Mononuclear cell (primary cell): ENCODE measurements around the gene DUXA. TPM values are rescaled to one million over a fixed set of nuclear protein-coding genes. Genes with fewer than 3 reads are reported as not detected.
A peak's percentile ranks its signal among the peaks of the same experiment; 100 is the strongest.
"Not testable (repeated sequence)": the region's sequence is repeated elsewhere in the genome, so short reads cannot be mapped to it uniquely, and the experiment has no call there.

Experiments
- H3K27me3 ChIP-seq: 2 replicates; pipeline ENCODE4 v1.6.0; 2011; ENCODE audit warnings: low read length, control low read depth; ENCODE audit not compliant: insufficient read depth
- H3K4me1 ChIP-seq: 2 replicates; pipeline ENCODE4 v1.5.1; 2011; ENCODE audit warnings: mild to moderate bottlenecking, low read length, control low read depth; ENCODE audit not compliant: insufficient read depth
- H3K4me3 ChIP-seq: 2 replicates; pipeline ENCODE4 v1.5.1; 2011; ENCODE audit warnings: mild to moderate bottlenecking, low read length, moderate library complexity
- H3K9me3 ChIP-seq: 2 replicates; pipeline ENCODE4 v1.5.1; 2011; ENCODE audit warnings: low read depth, mild to moderate bottlenecking, control low read depth, low read length
- total RNA-seq: library from RNA; depleted of rRNA; stranded (reverse); fragments of >200 nt; gene quantifications from one replicate; pipeline ENCODE4 v1.2.3, GENCODE V29; 2012

The DUXA gene
- total RNA-seq = not detected

DNA sequence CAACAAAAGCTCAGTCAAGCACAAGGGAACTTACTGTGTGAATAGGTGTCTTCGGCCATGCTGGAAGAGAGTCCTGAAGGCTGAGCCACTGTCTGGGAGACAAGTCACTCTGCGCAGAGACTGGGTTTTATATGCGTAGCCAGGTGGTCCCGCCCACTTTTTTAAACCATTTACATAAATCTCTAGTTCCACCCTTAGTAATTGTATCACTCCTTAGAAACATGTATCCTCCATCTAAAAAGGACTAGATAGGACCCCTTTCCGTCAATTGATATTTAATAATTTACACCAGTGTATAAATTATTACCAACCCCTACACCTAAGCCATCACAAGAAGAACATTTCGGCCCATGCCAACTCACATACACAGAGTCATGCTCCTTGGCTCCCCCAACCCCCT, at the start of gene DUXA:
DUXA (minus strand) TSS at position 101 of the 400 bp plus-strand sequence; CDS start at position 59, 42 bp downstream.
- Histone ChIP-seq H3K27me3 (peaks cover 3% of the 10 kb centered on the region), H3K4me1 (peaks cover 2% of the 10 kb centered on the region), H3K4me3 (no peak within 1 kb of the TSS), H3K9me3 (no peaks in the 10 kb centered on the region)

DNA sequence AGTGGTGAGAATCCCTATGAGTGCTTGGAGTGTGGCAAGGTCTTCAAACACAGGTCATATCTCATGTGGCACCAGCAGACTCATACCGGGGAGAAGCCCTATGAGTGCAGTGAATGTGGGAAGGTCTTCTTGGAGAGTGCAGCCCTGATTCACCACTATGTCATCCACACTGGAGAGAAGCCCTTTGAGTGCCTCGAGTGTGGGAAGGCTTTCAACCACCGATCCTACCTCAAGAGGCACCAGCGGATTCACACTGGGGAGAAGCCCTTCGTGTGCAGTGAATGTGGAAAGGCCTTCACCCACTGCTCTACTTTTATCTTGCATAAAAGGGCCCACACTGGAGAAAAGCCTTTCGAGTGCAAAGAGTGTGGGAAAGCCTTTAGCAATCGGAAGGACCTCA, 44.8 kb upstream of the DUXA start:
- Histone ChIP-seq H3K9me3 (peaks cover 35% of the 10 kb centered on the region), H3K4me1 (no peaks in the 10 kb centered on the region), H3K27me3 (no peaks in the 10 kb centered on the region), H3K4me3 (no peak overlapping the region)

DNA sequence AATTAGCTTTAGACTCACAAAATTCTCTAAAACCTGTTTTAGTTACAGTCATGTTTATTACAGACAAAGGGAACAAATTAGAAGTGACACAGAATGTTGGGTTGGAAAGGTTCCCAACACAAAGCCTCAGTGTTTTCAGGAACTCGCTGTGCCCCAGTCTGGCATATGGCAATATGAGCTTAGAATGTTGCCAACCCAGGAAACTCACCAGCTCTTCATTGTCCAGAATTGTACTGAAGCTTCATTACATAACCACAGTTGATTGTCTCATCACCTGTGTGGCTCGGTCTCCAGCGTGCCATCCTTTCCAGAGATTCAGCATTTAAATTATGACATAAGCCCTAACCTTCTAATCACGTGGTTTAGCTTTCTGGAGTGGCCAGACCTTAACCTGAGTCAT, 43.1 kb upstream of the DUXA start:
- Histone ChIP-seq H3K4me3 (no peak overlapping the region), H3K4me1 (no peaks in the 10 kb centered on the region), H3K9me3 (peaks cover 35% of the 10 kb centered on the region), H3K27me3 (no peaks in the 10 kb centered on the region)

DNA sequence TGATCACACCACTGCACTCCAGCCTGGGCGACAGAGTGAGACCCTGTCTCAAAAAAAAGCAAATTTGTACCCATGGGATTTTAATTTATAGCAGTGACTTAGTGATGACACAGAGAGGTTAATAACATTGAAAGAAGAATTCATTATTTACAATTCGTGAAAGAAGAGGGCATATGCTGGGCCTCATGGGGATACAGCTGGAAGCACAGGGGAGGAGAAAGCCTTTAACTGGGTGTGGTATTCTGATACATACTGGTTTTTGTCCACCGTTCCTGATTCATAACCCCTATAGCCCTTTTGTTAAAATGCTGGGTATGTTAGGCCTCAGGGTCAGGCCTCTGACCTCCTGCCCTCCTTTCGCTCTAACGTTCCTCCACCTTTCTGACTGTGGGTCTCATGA, 34.9 kb upstream of the DUXA start:
- Histone ChIP-seq H3K4me1 (no peaks in the 10 kb centered on the region), H3K4me3 (no peak overlapping the region), H3K9me3 (no peaks in the 10 kb centered on the region), H3K27me3 (no peaks in the 10 kb centered on the region)

DNA sequence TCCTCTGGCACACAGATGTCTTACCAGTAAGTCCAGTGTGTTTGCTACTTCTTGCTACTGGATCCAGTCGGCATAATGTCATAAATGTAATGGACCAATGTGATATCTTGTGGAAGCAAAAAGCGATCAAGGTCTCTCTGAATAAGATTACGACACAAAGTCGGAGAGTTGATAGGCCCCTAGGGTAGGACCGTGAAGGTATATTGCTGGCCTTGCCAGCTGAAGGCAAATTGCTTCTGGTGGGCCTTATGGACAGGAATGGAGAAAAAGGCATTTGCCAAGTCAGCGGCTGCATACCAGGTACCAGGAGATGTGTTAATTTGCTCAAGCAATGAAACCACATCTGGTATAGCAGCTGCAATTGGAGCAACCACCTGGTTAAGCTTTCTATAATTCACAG, 30.6 kb upstream of the DUXA start:
- H3K27me3 ChIP-seq, H3K9me3 ChIP-seq, H3K4me3 ChIP-seq, H3K4me1 ChIP-seq: not testable (repeated sequence)

DNA sequence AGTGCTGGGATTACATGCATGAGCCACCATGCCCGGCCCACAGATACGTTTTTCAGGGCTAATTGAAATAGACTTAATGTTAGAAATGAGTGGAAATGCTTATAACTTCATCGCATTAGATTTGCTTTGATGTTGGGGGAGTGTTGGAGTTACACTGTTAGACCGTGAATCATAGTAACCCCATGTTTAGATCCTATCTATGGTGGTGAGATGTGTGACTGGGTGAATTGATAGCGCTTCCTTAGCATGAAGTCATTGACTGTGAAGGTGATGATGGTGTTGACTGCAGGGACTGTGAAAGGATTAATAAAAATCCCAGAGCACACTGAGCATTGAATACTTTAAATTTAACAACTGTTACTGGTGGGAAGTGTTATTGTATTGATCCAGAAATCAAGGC, 25.7 kb upstream of the DUXA start:
- Histone ChIP-seq H3K4me1 (peaks cover 20% of the 10 kb centered on the region), H3K4me3 (no peak overlapping the region), H3K9me3 (no peaks in the 10 kb centered on the region), H3K27me3 (no peaks in the 10 kb centered on the region)

DNA sequence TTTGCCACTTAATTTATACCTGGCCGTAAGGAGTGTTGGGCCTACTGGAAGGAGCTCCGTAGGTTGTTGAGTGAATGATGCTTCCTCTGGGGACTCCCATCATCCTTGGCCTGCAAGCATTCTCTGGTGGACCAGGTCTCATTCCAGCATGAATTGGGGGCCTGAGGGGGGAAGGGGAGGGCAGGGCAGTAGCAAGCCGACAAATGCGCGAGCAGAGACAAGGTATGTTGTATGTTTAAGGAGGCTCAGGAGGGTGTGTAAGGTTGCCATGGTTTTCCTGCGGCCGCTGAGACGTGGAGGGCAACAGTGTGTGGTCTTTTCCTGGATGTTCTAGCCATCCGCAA, 24.8 kb upstream of the DUXA start:
- Histone ChIP-seq H3K27me3 (peaks cover 4% of the 10 kb centered on the region), H3K4me3 (peak overlapping the region; percentile 72)

DNA sequence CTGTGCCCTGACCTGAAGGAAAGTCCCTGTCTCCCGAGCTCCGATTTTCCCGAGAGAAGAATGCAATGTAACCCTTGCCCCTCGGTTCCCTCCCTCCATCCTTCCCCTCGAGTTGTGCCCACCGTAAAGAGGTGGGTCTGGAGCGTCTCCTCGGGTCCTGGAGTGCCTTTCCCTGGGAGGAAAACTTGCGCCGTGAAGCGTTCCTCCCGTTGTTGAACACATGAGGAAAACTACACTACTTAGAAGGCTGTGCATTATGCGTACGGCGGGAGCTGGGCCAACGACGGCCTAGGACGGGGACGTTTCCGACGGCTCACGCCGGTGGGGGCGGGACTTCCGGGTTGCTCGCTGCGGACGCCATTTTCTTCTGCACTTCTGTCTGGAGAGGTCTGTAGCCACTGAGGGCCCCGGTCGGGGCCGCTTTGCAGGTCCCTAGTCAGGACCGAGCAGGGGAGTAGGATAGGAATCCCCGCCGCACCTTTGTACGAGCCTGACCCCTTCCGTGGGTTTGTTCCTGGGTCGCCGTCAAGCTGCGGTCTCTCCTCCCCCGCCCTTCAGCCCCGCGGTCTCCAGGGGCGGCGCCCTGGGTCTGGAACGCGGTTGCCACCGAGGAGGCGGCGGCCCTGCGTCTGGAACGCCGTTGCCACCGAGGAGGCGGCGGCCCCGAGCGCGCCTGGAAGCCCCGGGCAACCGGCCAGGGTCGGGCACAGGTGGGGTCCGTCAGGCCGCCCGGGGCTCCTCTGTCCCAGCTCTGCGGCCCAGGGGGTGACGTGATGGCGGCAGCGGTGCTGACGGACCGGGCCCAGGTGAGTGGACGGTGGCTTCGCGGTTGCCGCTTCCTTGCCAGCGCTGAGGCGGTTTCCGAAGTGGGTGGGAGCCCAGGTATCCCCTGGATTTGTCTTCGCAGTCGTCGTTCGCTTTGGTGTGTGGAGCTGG, 24.1 kb upstream of the DUXA start, which contains the start of gene ZNF264:
ZNF264 (plus strand) TSS at position 360 of the 936 bp plus-strand sequence; CDS start at position 774, 414 bp downstream.
- Histone ChIP-seq H3K9me3 (no peaks in the 10 kb centered on the region), H3K4me3 (peak within 1 kb of the TSS; percentile 72), H3K27me3 (peaks cover 7% of the 10 kb centered on the region), H3K4me1 (peaks cover 20% of the 10 kb centered on the region)

More for the DNA sequence above, 24.8 kb upstream of the DUXA start:
- Histone ChIP-seq H3K4me1 (peaks cover 20% of the 10 kb centered on the region), H3K9me3 (no peaks in the 10 kb centered on the region)

DNA sequence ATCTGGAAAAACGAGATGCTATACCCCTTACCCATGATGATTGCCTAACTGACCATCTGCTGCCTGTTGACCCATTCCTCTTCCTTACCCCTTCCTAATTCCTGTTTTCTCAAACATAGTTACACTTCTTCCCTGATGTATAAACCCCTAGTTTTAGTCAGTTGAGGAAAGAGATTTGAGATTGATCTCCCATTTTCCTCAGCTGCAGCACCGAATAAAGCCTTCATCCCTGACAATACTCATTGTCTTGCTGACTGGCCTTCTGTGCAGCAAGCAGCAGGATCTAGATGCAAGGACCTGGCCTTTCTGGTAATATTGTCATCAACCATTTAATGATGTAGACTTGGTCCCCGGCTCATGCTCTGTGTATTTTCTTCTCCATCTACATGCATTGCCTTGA, 23.0 kb upstream of the DUXA start:
- peaks cover 10% of the 10 kb centered on the region for H3K27me3 ChIP-seq
- no peaks in the 10 kb centered on the region for H3K9me3 ChIP-seq
- H3K4me3 ChIP-seq = no peak overlapping the region
- H3K4me1 ChIP-seq = peaks cover 20% of the 10 kb centered on the region

DNA sequence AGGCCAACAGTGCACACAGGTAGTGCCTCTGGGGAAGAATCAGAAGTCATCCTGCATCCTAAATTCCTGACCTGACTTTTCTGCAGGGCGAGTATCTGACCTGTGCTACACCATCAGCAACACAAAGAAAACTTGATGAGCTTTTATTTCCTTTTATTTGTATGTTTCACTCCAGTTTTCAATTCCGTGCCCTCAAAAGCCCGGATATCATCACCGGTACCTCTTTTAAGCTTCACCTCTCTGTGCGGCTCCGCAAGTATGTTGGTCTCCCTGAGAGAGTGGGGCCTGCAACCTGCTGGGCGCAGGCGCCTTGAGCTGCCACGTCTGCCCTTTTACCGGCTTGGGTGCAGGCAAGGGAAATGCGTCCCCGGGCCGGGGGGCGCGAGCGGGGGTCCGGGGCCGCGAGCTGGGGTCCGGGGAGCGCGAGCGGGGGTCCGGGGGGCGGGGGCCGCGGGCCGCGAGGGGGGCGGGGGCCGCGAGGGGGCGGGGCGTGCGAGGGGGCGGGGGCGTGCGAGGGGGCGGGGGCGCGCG, 4.3 kb upstream of the DUXA start:
- Histone ChIP-seq H3K4me3 (no peak overlapping the region), H3K27me3 (peaks cover 8% of the 10 kb centered on the region), H3K9me3 (no peaks in the 10 kb centered on the region), H3K4me1 (peaks cover 4% of the 10 kb centered on the region)

DNA sequence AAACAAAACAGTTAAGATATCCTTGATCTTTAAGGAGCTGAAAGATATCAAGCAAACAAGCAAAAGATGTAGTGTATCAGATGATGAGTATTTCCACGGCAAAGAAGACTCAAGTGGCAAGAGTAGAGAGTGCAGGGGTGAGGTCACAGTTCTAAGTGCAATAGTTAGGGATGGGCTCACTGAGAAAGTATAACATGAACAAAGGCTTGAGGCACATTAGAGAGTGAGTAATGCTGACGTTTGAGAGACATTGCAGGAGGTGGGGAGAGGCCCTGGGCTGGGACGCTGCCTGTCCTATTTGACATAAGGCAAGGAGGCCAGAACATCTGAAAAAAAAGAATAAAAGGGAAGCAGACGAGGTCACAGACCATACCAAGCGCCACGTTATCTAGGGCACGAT, 1.4 kb downstream of the DUXA start:
- no peak overlapping the region for H3K4me3 ChIP-seq
- no peaks in the 10 kb centered on the region for H3K9me3 ChIP-seq
- H3K4me1 ChIP-seq = no peaks in the 10 kb centered on the region
- peaks cover 1% of the 10 kb centered on the region for H3K27me3 ChIP-seq

DNA sequence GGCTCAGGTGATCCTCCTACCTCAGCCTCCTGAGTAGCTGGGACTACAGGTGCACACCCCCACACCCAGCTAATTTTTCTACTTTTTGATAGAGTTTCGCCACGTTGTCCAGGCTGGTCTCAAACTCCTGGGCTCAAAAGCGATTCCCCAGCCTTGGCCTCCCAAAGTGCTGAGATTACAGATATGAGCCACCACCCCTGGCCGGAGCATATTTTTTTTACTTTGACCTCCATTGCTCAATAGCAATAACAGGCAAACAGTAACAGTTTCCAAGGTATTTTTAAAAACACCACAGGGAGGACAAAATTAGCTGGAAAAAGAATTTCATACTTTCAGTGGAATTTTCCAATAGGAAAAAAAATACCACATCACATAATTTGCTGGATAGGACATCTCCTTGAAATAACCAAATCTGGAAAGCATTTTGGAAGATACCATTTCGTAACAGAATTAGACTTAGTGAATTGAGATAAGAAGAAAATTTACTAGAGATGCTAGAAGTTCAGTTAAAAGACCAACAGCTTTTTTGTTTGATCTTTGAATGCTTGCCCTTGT, 5.2 kb downstream of the DUXA start:
- Histone ChIP-seq H3K27me3 (no peaks in the 10 kb centered on the region), H3K9me3 (no peaks in the 10 kb centered on the region), H3K4me3 (no peak overlapping the region), H3K4me1 (no peaks in the 10 kb centered on the region)

DNA sequence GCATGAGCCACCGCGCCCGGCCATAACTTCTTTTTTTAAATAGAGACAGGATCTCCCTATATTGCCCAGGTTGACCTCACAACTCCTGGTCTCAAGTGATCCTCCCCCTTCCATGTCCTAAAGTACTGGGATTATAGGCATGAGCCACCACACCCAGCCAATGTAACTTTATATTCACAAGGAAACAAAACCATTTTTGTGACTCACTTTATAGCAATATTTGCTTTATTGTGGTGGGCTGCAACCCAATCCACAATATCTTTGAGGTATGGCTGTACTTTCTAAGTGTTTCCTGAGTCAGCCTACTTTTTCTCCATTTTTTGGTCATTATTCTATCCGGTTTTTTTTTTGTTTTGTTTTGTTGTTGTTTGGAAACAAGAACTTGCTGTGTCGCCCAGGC, 14.4 kb downstream of the DUXA start:
- H3K27me3 ChIP-seq = no peaks in the 10 kb centered on the region
- H3K4me3 ChIP-seq = no peak overlapping the region
- no peaks in the 10 kb centered on the region for H3K4me1 ChIP-seq
- no peaks in the 10 kb centered on the region for H3K9me3 ChIP-seq

DNA sequence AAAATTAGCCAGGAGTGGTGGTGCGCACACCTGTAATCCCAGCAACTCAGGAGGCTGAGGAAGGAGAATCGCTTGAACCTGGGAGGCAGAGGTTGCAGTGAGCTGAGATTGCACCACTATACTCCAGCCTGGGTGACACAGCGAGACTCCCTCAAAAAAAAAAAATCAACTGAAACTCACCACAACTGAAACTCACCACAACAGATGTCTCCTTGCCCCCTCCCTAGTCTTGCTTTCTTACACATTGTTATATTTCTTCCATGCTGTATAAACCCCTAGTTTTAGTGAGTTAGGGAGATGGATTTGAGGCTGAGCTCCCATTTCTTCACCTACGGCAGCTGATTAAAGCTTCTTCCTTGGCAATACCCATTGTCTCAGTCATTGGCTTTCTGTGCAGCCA, 25.6 kb downstream of the DUXA start:
- Histone ChIP-seq H3K4me1 (no peaks in the 10 kb centered on the region), H3K4me3 (no peak overlapping the region), H3K9me3 (no peaks in the 10 kb centered on the region), H3K27me3 (no peaks in the 10 kb centered on the region)

DNA sequence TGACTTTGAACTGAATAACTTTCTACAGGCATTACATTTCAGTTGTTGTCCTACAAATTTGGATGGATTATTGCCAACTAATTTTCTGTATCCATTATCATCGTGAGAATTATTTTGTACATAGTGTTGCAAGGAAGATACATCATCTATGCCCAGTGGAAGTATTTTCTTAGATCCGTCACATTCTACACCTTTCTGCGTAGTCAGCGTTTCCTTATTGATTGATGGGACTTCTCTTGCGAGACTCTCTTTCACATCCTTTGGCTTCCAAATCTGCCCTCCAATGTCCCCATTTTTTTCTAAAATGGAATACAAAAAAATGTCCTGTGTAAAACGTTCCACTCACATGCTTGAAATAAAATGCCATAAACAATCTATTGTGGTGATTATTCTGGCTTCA, 31.5 kb downstream of the DUXA start:
- Histone ChIP-seq H3K27me3 (no peaks in the 10 kb centered on the region), H3K9me3 (no peaks in the 10 kb centered on the region), H3K4me3 (no peak overlapping the region), H3K4me1 (no peaks in the 10 kb centered on the region)
